ENCODE data around the gene THRSP.
"Not testable (repeated sequence)": the region's sequence is repeated elsewhere in the genome, so short reads cannot be mapped to it uniquely, and the experiment has no call there.

THRSP gene

DNA sequence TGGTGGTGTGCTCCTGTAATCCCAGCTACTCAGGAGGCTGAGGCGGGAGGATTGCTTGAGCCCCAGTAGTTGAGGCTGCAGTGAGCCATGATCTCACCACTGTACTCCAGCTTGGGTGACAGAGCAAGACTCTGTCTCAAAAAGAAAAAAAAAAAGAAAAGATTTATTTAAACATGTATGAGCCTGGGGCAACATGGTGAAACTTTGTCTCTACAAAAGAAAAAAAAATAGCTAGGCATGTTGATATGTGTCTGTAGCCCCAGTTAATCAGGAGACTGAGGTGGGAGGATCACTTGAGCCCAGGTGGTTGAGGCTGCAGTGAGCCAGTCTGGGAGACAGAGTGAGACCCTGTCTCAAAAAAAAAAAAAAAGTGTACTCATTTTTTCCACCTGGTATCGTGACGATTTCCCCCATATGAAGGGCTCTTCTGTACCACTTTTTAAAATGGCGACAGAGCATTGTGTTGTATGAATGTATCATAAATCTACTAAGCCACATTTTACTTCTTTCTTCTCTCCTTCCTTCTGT lies 24.2 kb upstream of the THRSP start:
- DNase-seq = no peak

DNA sequence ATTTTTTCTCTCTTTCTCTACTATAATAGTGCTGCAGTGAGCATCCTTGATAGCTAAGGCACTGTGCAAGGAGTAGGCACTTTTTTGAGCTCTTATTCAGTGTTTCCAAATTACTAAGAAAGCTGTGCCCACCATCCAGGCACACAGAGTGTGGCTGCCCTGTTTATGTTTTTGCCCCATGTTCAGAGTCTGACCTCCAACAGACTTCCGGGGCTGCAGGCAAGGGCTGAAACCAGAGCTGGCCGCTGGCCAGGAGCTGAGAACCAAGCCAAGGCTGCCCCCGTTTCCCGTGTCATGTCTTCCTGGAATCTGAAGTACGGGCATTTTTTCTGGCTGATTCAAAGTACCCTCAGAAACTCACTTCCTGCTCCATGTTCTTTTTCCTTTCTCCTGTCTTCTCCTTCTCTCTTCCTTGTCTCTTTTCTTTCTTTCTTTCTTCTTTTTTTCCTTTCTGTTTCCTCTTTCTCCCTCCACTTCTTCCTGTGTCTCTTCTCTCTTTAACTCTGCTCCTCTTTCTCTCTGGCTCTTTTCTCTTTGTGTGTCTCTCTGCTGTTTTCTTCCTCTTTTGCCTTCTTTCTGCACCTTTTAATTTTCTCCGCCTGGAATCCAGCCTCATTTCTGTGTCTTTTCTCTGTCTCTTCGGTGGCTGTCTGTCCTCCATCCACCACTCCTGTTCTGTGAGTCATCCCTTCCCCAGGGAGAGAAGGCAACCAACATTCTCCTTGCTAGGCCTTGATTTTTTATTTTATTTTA lies 23.6 kb upstream of the THRSP start:
- DNase-seq = peak; percentile 57

DNA sequence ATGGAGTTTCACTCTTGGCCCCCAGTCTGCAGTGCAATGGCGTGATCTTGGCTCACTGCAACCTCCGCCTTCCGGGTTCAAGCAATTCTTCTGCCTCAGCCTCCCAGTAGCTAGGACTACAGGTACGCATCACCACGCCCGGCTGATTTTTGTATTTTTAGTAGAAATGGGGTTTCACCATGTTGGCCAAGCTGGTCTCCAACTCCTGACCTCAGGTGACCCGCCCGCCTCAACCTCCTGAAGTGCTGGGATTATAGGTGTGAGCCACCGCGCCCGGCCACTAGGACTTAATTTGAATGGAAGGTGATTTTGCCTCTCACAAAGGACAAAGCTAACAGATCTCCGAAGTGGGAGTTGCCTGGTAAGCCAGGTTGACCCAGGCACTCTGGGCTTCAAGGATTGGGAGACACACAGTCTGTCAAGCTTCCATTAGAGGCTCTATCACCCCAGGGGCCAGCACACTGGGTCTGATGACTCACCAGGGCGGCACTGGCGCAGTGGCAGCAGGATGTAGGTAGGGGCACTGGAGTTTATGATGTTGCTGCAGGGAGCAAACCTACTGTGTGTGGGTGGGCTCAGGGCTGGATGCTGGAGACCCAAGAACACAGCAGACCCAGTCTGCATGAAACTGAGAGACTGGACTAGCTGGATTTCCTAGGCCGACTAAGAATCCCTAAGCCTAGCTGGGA lies 22.8 kb upstream of the THRSP start:
- DNase-seq = no peak

DNA sequence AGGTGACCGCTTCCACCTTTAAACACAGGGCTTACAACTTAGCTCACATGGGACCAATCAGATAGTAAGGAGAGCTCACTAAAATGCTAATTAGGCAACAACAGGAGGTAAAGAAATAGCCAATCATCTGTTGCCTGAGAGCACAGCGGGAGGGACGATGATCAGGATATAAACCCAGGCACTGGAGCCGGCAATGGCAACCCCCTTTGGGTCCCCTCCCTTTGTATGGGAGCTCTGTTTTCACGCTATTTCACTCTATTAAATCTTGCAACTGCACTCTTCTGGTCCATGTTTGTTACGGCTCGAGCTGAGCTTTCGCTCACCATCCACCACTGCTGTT lies 22.3 kb upstream of the THRSP start:
- not testable (repeated sequence) for DNase-seq

DNA sequence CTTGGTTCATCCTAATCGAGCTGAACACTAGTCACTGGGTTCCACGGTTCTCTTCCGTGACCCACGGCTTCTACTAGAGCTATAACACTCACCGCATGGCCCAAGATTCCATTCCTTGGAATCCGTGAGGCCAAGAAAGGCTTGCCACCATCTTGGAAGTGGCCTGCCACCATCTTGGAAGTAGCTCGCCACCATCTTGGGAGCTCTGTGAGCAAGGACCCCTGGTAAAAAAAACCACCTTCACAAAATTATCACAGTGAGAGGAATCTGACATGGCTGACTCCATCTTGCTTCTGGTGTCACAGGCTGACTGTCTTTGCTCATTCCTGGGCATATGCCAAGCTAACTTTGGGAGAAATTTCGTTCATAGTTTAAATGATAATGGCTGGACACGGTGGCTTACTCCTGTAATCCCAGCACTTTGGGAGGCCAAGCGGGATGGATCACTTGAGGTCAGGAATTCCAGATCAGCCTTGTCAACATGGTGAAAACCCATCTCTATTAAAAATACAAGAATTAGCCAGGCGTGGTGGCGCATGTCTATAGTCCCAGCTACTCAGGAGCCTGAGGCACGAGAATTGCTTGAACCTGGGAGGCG lies 21.7 kb upstream of the THRSP start:
- DNase-seq = no peak

DNA sequence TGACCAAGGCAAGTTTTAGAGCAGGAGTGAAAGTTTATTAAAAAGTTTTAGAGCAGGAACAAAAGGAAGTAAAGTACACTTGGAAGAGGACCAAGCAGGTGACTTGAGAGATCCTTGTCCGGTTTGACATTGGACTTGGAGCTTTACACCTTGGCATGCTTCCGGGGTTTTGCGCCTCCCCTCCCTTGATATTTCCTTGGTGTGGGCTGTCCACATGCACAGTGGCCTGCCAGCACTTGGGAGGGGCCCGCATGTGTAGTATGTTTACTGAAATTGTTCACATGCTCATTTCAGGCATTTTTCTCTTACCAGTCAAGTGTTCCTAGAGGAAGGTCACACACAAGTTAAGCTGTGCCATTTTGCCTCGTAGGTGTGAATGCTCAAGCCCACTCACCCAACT lies 19.0 kb upstream of the THRSP start:
- DNase-seq = no peak

DNA sequence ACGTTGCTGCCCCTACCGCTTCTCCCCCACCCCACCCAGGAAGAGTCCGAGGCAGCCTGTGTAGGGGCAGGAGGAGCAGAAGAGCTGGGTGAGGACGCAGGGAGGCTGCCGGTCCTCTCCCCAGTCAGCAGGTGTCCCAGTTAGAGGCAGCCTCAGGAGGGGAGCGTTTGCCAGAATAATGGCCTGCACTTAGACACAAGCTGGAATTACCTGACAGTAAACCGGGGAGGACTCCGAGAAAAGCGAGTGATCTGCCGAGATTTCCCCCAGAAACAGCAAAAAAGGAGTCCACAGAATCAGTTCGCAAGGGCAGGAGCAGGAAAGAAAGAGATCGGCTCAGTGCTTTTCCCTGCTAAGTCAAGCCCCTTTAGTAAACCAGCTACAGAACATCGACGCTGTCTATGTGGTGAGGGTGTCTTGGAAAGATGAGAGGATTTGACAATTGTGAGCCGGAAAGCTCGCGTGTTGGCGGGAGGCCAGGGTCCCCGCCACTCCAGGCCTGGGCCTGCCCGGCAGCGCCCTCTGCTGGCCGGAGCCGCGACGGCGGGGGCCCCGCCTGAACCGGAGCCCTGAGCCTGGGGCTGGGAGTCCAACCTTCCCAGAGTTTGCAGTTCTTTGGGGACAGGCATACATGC lies 17.7 kb upstream of the THRSP start:
- peak; percentile 87 for DNase-seq

DNA sequence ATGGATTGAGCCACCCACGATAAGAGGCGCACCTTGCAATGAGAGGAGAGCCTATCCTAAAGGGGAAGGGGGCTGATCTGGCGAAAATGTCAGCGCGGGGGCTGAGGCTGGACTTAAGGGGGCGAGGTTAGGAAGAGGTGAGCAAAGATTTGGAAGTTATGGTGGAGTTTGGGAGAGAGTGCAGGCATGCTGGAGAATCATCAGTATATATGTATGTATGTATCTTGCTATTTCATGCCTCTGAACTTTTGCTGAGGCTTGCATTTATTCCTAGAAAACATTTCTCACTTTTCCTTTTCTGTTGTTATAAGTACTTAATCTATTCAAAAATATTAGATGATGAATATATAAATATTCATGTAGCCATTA lies 17.2 kb upstream of the THRSP start:
- no peak for DNase-seq

DNA sequence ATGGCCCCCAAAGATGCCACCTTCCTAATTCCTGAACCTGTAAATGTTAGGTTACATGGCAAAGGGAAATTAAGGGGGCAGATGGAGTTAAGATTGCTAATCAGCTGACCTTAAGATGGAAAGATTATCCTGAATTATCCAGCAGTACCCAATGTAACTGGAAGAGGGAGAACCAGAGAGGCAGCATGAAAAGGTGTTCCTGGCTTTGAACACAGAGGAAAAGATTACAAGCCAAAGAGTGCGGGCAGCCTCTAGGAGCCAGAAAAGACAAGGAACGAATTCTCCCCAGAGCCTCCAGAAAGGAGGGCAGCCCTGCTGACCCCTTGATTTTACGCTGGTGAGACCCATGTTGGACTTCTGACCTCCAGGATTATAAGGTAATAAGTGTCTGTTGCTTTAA lies 15.1 kb upstream of the THRSP start:
- no peak for DNase-seq

DNA sequence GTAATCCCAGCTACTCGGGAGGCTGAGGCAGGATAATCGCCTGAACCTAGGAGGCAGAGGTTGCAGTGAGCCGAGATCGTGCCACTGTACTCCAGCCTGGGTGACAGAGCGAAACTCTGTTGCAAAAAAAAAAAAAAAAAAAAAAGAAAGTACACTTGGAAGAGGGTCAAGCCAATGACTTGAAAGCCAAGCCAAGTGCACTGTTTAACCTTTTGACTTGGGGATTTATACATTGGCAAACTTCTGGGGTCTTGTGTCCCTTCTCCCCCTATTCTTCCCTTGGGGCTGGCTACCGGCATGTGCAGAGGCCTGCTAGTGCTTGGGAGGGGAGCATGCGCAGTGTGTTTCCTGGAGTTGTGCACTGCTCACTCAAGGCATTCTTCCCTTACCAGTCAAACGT lies 14.3 kb upstream of the THRSP start:
- no peak for DNase-seq

DNA sequence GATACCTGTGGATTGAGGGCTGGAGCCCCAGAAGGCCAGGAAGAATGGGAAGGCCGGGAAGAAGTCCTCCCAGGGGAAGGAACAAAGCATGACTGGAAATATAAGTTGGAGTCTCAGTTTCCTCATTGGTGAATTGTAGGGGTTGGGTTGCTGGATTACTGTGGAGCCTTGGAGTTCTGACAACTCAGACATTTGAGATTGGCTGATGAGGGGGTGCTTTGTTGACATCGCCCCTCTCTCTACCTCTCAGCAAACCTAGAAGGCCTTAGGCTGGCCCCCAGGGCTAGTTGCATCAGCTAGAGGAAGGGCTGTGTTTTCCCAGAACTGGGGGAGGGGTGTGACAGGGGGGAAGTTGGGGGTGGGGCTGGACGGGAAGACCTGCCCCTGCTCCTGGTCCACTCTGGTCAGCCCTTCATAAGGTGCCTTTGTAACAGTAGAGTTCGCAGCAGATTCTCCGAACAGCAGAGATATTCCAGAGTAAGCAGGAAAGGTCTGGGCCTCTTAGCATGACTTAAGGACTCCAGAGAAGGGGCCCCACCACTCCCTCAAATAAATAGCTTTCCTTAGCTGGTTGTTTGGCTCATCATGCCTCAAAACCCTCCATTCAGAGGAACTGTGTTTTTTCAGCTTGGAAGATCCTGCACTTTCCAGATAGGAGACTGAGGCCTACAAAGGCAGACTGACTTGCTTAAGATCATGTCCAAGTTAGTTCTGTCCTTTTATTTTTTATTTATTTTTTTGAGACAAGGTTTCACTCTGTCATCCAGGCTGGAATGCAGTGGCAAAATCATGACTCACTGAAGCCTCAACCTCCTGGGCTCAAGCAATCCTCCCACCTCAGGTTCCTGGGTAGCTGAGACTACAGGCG lies 12.5 kb upstream of the THRSP start:
- DNase-seq = no peak

DNA sequence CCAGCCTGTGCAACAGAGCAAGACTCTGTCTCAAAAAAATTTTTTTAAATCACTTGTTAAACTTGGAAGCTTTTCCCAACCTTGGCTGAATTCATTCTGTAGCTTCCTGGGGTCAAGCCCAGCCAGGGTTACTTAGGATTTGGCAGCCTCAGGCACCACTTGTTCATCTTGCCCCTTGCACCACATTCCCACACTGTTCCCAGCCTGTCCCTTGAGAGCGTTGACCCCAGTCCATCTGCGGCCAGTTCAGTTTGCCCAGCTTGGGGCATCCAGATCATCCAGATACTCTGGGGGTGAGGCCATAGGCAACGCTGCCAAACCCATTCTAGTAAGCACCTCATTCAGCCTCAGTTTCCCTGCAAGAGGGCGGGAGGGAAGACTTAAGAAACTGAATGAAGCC lies 8.7 kb upstream of the THRSP start:
- no peak for DNase-seq

DNA sequence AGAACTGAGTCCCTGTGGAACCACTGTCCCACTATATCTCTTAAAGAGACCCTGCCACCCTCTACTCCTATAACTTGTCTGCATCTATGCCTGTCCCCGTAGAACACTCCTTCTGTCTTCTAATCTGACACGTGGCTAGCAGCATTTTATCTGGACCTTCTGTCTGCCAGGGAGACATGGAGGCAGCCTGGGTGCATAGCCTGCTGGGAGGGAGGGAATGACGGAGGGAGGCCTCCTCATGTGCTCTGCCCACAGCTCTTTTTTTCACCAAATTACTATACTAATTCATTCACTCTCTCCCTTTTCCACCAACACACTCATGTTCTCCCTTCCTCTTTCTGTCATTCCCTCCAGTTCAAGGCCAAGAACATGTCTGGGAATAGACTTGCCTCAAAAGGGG lies 7.6 kb upstream of the THRSP start:
- no peak for DNase-seq

DNA sequence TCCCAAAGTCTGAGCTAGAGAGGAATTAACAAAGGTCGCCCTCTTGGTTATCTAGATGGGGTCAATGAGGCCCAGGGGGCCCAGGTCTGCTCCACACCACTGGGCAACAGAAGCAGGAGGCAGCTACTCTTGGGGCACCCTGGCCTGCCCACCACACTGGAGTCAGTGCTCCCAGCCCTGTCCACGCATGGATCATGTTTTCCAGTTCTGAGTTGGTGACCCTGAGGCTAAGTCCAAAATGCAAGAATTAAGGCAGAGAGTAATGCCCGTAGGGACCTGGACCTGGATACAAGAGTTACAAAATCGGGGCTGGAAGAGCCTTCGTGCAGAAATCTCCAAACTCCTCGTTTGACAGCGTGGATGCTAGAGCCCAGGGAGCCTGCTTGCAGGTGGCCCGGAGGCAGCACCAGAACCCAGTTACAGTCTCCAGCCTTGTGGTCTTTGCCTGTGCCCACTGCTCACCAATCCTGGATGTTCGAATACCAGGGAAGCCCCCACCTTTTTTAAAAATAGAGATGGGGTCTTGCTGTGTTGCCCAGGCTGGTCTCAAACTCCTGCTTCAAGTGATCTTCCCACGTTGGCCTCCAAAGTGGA lies 6.1 kb upstream of the THRSP start:
- no peak for DNase-seq

DNA sequence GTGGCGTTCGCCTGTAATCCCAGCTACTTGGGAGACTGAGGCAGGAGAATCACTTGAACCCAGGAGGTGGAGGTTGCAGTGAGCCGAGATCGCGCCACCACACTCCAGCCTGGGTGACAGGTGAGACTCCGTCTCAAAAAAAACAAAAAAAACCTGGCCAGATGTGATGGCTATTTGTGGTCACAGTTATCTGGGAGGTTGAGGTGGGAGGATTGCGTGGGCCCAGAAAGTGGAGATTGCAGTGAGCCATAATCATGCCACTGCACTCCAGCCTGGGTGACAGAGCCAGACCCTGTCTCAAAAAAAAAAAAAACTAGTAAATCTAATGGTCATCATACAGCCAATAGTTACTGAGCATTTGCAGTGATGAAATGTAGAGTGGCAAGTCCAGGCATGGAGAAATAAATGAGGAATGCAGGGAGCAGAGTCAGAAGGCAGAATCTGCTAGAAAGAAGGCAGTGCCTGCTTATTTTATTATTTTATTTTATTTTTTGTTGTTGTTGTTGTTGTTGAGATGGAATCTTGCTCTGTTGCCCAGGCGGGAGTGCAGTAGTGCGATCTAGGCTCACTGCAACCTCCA lies 3.8 kb upstream of the THRSP start:
- not testable (repeated sequence) for DNase-seq

DNA sequence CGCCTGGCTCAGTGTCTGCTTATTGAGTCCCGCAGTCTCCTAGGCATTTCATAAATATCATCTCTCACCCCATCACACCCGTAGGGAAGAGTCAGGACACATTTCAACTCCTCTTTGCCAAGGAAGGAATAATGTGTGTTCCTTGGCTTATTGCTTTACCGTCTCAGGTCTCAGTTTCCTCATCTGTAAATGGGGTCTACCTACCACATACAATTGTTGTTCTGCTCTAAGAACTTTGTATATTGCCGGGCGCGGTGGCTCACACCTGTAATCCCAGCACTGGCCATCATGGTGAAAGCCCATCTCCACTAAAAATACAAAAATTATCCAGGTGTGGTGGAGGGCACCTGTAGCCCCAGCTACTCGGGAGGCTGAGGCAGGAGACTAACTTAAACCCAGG lies 3.1 kb upstream of the THRSP start:
- DNase-seq = no peak

DNA sequence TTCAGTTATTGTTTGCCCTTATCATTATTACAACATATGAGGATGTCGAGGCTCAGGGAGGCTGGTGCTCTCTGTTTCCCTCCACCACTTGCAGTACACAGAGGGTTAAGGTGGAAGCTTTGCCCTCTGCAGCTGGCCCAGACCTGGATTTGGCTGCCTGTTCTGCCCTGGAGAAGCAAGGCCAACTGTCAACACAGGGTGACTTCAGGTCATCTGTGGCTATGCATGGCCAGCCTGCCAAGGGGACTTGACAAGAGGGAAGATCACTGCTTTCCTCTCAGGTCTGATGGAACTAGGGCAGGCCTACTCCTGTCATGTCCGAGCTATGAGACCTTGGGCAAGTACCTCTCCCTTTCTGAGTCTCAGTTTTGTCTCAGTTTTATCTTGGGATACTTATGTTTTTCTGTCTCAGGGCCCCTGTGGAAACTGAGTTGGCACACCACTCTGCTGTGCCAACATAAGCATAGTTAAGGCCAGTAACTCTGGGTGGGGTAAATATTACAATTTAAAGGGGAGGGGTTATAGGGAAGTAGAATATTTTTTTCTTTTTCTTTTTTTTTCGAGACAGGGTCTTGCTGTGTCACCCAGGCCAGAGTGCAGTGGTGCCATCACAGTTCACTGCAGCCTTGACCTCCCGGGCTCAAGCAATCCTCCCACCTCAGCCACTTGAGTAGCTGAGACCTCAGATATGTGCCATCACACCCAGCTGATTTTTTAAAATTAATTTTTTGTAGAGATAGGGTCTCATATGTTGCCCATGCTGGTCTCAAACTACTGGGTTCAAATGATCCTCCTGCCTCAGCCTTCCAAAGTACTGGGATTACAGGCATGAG lies 2.4 kb upstream of the THRSP start:
- DNase-seq = no peak

DNA sequence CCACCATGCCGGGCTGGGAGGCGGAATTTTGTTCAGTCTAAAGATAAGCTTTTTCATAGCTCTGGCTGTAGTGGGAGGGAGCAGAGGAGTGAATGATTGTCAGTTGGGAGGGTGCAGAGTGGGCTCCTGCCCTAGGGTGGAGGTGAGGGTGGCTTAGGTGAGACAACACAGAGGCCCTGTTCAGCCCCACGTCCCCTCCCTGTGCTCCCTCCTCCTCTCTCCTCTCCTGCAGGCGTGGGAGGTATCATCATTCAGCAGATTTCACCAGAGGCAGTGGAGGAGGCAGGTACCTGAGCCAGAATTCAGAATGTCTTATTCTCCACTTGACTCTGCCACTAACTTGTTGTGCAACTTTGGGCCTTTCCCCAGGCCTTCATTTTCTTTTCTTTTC lies 1.7 kb upstream of the THRSP start:
- no peak for DNase-seq

DNA sequence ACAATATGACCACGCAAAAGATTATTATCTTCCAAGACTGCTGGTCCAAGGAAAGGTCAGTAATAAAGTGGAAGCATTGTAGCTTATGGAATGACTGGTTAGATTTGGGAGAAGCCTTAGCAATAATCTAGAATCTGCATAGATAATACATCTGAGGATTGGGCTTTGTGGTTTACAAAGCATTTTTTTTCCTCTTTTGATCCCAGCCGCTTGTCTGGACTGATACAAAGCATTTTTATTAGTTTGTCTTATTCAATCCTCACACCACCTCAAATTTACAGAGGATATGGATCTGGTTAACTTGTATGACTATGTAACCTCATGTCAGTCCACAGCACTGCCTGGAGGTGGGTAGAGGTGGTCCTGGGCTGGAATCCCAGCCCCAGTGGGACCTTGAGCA lies 990 bp upstream of the THRSP start:
- no peak for DNase-seq

DNA sequence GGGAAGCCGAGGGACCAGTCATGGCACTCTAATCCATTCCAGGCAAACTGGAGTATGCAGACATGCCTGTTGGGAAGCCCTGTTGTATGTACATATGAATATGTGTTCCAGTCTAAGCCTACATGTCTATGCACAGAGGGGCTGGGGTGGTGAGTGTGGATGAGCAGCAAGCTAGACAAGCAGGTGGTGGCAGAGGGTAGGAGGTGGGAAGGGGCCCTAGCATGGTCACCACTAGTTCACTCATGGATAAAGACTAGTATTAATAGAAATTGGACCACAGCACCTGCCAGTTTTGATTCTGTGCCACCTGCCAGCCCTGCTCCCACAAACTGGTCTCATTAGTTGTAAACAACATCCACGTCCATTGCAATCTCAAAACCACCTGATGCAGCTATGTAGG lies 1.5 kb downstream of the THRSP start:
- DNase-seq = no peak

DNA sequence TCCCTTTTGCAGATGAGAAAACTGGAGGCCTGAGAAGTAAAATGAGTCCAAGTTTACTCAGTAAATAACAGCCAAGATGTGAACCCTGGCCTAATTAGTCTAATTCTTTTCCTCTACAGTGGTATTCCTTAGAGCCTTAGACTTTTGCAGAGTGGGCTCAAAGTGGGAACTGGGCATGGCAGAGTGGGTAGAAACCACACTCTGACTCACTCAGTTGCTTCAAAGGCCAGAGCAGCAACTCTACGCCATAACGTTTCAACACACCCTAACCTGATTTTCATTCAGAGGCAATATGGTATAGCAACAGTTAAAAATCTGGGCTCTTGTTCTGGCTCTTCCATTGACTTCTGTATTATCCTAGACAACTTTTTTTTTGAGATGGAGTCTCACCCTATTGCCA lies 2.8 kb downstream of the THRSP start:
- no peak for DNase-seq
